ENCODE measurements around the gene NMRK1.

The NMRK1 gene

GRCh38 chr9:75106857-75107256, 18.9 kb upstream of the NMRK1 start:
- Histone ChIP-seq H3K36me3 (replicated peaks) (no peaks in the 10 kb centered on the region), H3K27me3 (replicated peaks) (no peaks in the 10 kb centered on the region), H3K4me3 (ENCODE audit: low read depth, low read length) (no peak overlapping the region), H3K27ac (no peak overlapping the region)
- DNase-seq: no peak
- TF ChIP-seq, protein P1, sequence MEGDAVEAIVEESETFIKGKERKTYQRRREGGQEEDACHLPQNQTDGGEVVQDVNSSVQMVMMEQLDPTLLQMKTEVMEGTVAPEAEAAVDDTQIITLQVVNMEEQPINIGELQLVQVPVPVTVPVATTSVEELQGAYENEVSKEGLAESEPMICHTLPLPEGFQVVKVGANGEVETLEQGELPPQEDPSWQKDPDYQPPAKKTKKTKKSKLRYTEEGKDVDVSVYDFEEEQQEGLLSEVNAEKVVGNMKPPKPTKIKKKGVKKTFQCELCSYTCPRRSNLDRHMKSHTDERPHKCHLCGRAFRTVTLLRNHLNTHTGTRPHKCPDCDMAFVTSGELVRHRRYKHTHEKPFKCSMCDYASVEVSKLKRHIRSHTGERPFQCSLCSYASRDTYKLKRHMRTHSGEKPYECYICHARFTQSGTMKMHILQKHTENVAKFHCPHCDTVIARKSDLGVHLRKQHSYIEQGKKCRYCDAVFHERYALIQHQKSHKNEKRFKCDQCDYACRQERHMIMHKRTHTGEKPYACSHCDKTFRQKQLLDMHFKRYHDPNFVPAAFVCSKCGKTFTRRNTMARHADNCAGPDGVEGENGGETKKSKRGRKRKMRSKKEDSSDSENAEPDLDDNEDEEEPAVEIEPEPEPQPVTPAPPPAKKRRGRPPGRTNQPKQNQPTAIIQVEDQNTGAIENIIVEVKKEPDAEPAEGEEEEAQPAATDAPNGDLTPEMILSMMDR (IDR thresholded peaks at IDR 0.05; ENCODE audit: low read depth, low read length, missing control alignments): no peak
- in situ Hi-C loops (cut with HindIII; ENCODE audit: low pct_ligation_motif_present, low sequenced_read_pairs): no loop called here

GRCh38 chr9:75105841-75106240, 17.9 kb upstream of the NMRK1 start:
- H3K36me3 ChIP-seq (replicated peaks): no peaks in the 10 kb centered on the region
- DNase-seq: no peak
- H3K4me3 ChIP-seq (ENCODE audit: low read depth, low read length): no peak overlapping the region
- in situ Hi-C loops (cut with HindIII; ENCODE audit: low pct_ligation_motif_present, low sequenced_read_pairs): no loop called here
- TF ChIP-seq, protein P1 (IDR thresholded peaks at IDR 0.05; ENCODE audit: low read depth, low read length, missing control alignments): no peak
- H3K27me3 ChIP-seq (replicated peaks): no peaks in the 10 kb centered on the region
- H3K27ac ChIP-seq: no peak overlapping the region

DNA sequence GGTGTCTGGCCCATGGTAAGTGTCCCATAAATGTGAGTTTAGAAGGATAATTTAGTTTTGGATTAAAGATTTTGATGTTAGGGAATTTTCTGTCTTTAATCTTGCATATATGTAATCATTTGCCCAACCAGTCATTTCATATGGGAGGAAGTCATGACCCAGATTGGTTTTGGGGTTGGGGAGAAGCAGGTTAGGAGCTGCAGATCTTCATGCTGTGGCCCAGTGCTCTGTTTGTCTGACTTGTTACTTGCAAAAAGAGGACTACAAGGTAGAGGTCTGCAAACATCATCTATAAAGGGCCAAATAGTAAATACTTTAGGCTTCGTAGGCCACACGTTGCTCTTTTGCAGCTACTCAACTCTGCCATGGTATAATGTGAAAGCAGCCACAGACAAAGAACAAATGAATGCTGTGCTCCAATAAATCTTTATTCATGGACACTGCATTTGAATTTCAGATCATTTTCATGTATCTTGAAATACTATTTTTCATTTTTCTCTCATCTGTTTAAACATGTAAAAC, 17.1 kb upstream of the NMRK1 start:
- DNase-seq: no peak
- Histone ChIP-seq H3K36me3 (replicated peaks) (no peaks in the 10 kb centered on the region), H3K4me3 (ENCODE audit: low read depth, low read length) (no peak overlapping the region), H3K27me3 (replicated peaks) (no peaks in the 10 kb centered on the region), H3K27ac (no peak overlapping the region)
- TF ChIP-seq, protein P1 (IDR thresholded peaks at IDR 0.05; ENCODE audit: low read depth, low read length, missing control alignments): no peak
- in situ Hi-C loops (cut with HindIII; ENCODE audit: low pct_ligation_motif_present, low sequenced_read_pairs): no loop called here

GRCh38 chr9:75104607-75105006, 16.7 kb upstream of the NMRK1 start:
- Histone ChIP-seq H3K27ac (no peak overlapping the region), H3K4me3 (ENCODE audit: low read depth, low read length) (no peak overlapping the region), H3K27me3 (replicated peaks) (no peaks in the 10 kb centered on the region), H3K36me3 (replicated peaks) (no peaks in the 10 kb centered on the region)
- no peak for DNase-seq
- TF ChIP-seq, protein P1 (IDR thresholded peaks at IDR 0.05; ENCODE audit: low read depth, low read length, missing control alignments): no peak
- in situ Hi-C loops (cut with HindIII; ENCODE audit: low pct_ligation_motif_present, low sequenced_read_pairs): no loop called here

GRCh38 chr9:75102177-75102790, 14.3 kb upstream of the NMRK1 start:
- no peak overlapping the region for H3K27ac ChIP-seq
- H3K36me3 ChIP-seq (replicated peaks): no peaks in the 10 kb centered on the region
- no peak for DNase-seq

More at GRCh38 chr9:75102177-75102790, 14.3 kb upstream of the NMRK1 start:
- H3K4me3 ChIP-seq (ENCODE audit: low read depth, low read length): no peak overlapping the region
- in situ Hi-C loops (cut with HindIII; ENCODE audit: low pct_ligation_motif_present, low sequenced_read_pairs): no loop called here
- no peaks in the 10 kb centered on the region for H3K27me3 ChIP-seq (replicated peaks)
- TF ChIP-seq, protein P1 (IDR thresholded peaks at IDR 0.05; ENCODE audit: low read depth, low read length, missing control alignments): no peak

All from brain microvascular endothelial cell (primary cell).